OCI-LY7 (cell line): ENCODE results near the gene CLCNKB. TPM values are rescaled to one million over a fixed set of nuclear protein-coding genes. Genes with fewer than 3 reads are reported as not detected.
A peak's percentile ranks its signal among the peaks of the same experiment; 100 is the strongest.
"Not testable (repeated sequence)": the region's sequence is repeated elsewhere in the genome, so short reads cannot be mapped to it uniquely, and the experiment has no call there.

Source experiments
- BruUV-seq: library from RNA; stranded (reverse); fragments of 400-500 nt; replicated peaks from 2 replicates; lab custom pipeline; 2021; lab: Mats Ljungman, UMichigan
- CTCF ChIA-PET: fragments of 300-600 bp; sonication (Branson Sonifier 250); formaldehyde crosslinking; loops from one replicate; lab custom pipeline; 2022; ENCODE audit warnings: antibody characterized with exemption; ENCODE audit not compliant: unreplicated experiment; lab: Charles Lee
- POLR2A ChIA-PET: fragments of 300-600 bp; sonication (Branson Sonifier 250); formaldehyde crosslinking; loops from one replicate; lab custom pipeline; 2022; ENCODE audit warnings: antibody characterized with exemption; lab: Charles Lee
- DNase-seq: peaks from one replicate; pipeline ENCODE4 v3.0.0-alpha.2; 2015; ENCODE audit warnings: low spot score
- H2AFZ ChIP-seq: fragments of 200-600 bp; sonication (generic), shearing (Covaris generic); 2 replicates; pipeline ENCODE4 v1.6.1; 2014; ENCODE audit warnings: mild to moderate bottlenecking, antibody characterized with exemption, low read length, moderate library complexity
- H3K27ac ChIP-seq: fragments of 200-600 bp; sonication (generic); 2 replicates; pipeline ENCODE4 v1.5.1; 2014; ENCODE audit warnings: mixed run types, low read depth, mild to moderate bottlenecking, moderate library complexity, low read length, inconsistent platforms; ENCODE audit not compliant: poor library complexity, severe bottlenecking
- H3K36me3 ChIP-seq: fragments of 200-600 bp; sonication (generic); 2 replicates; pipeline ENCODE4 v1.6.1; 2014; ENCODE audit warnings: mild to moderate bottlenecking, antibody characterized with exemption, low read length, moderate library complexity, mixed read lengths; ENCODE audit not compliant: insufficient read depth
- H3K4me1 ChIP-seq: fragments of 200-600 bp; sonication (generic); 2 replicates; pipeline ENCODE4 v1.5.1; 2014; ENCODE audit warnings: mild to moderate bottlenecking, low read length; ENCODE audit not compliant: insufficient read depth, poor library complexity, severe bottlenecking
- H3K4me2 ChIP-seq: fragments of 200-600 bp; sonication (generic); 2 replicates; pipeline ENCODE4 v1.6.1; 2014; ENCODE audit warnings: mild to moderate bottlenecking, low read length
- H3K4me3 ChIP-seq: fragments of 200-600 bp; sonication (generic); 2 replicates; pipeline ENCODE4 v1.5.1; 2014; ENCODE audit warnings: mild to moderate bottlenecking, low read depth, low read length; ENCODE audit not compliant: poor library complexity, severe bottlenecking
- H3K79me2 ChIP-seq: fragments of 200-600 bp; sonication (generic); 2 replicates; pipeline ENCODE4 v1.6.1; 2016; ENCODE audit warnings: low read depth, mild to moderate bottlenecking, low read length, moderate library complexity, mixed read lengths; ENCODE audit not compliant: insufficient read depth
- H3K9me2 ChIP-seq: fragments of 200-600 bp; sonication (generic); 2 replicates; pipeline ENCODE4 v1.6.1; 2016; ENCODE audit warnings: mild to moderate bottlenecking, low read length, mixed read lengths; ENCODE audit not compliant: insufficient read depth
- H3K9me3 ChIP-seq: fragments of 200-600 bp; sonication (generic); 2 replicates; pipeline ENCODE4 v1.6.1; 2014; ENCODE audit warnings: mild to moderate bottlenecking, mixed run types, low read length, mixed read lengths
- H4K20me1 ChIP-seq: fragments of 200-600 bp; sonication (generic); 2 replicates; pipeline ENCODE4 v1.6.1; 2014; ENCODE audit warnings: mild to moderate bottlenecking, antibody characterized with exemption, low read length, moderate library complexity, mixed read lengths; ENCODE audit not compliant: insufficient read depth
- EZH2phosphoT487 ChIP-seq: fragments of 200-600 bp; sonication (generic); IDR thresholded peaks from 2 replicates; pipeline ENCODE4 v1.6.1; 2018; ENCODE audit warnings: low read depth, borderline replicate concordance, mild to moderate bottlenecking, mixed run types, antibody characterized with exemption, low read length, moderate library complexity, mixed read lengths
- intact Hi-C: fragments of 100-400 bp; cut with micrococcal nuclease; formaldehyde crosslinking; loops from one replicate; pipeline ENCODE4 v1.10.0; 2022; ENCODE audit not compliant: unreplicated experiment
- total RNA-seq, 2 experiments: library from RNA; depleted of rRNA in 1 of 2; stranded (reverse); fragments of >200 nt in 1 of 2; shearing (Covaris generic) in 1 of 2; gene quantifications; 2 replicates each; pipeline ENCODE4 v1.2.3, GENCODE V29; 2014 to 2022
- TF ChIP-seq, protein P1 (sequence below): fragments of 200-600 bp; sonication (generic); conservative IDR thresholded peaks from 2 replicates; pipeline ENCODE4 v1.5.1; 2014; ENCODE audit warnings: mild to moderate bottlenecking, antibody characterized with exemption, low read length, moderate library complexity, mixed read lengths

Gene CLCNKB
- total RNA-seq, 2 experiments from 2014 or later = not detected

DNA sequence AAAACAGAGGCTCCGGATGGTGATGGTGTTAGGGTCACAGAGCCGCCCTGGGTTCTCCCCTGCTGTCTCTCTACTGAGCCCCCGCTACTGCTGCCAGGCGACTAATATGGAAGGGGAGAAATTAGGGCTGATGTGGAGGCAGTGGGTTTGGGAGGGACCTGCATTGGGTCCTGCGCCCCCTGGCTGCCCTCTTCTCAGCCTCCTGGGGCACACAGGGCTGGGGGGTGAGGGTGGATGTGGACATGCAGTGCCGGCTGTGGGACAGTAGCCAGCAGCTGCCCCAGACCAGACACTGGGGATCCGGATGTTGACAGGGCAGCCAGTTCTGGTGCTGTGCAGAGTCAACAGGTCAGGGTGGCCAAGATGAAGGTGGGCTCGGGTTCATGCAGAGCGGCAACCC is 1.5 kb upstream of the CLCNKB start:
- POLR2A ChIA-PET = interaction anchor here (0.5 kb wide), 1 partner anchor 217 kb away, joined by 3 read pairs; no protein-coding TSS in a partner anchor
- H3K27ac ChIP-seq = no peak overlapping the region
- no peaks in the 10 kb centered on the region for H3K4me1 ChIP-seq
- intact Hi-C loops = loop anchor here (2.0 kb wide), 1 partner anchor 21 kb away; no protein-coding TSS in a partner anchor
- BruUV-seq = no TSS peak
- no peak overlapping the region for H3K4me2 ChIP-seq
- H4K20me1 ChIP-seq = no peaks in the 10 kb centered on the region
- no peaks in the 10 kb centered on the region for H3K9me3 ChIP-seq
- H3K9me2 ChIP-seq = no peaks in the 10 kb centered on the region
- no peaks in the 10 kb centered on the region for H3K36me3 ChIP-seq
- no peaks in the 10 kb centered on the region for H3K79me2 ChIP-seq
- H3K4me3 ChIP-seq = no peak overlapping the region
- TF ChIP-seq, protein P1, sequence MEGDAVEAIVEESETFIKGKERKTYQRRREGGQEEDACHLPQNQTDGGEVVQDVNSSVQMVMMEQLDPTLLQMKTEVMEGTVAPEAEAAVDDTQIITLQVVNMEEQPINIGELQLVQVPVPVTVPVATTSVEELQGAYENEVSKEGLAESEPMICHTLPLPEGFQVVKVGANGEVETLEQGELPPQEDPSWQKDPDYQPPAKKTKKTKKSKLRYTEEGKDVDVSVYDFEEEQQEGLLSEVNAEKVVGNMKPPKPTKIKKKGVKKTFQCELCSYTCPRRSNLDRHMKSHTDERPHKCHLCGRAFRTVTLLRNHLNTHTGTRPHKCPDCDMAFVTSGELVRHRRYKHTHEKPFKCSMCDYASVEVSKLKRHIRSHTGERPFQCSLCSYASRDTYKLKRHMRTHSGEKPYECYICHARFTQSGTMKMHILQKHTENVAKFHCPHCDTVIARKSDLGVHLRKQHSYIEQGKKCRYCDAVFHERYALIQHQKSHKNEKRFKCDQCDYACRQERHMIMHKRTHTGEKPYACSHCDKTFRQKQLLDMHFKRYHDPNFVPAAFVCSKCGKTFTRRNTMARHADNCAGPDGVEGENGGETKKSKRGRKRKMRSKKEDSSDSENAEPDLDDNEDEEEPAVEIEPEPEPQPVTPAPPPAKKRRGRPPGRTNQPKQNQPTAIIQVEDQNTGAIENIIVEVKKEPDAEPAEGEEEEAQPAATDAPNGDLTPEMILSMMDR = peak; percentile 55
- no peak for TF ChIP-seq EZH2phosphoT487
- H2AFZ ChIP-seq = no peak overlapping the region
- CTCF ChIA-PET = no interaction called here
- peak; percentile 15 for DNase-seq

DNA sequence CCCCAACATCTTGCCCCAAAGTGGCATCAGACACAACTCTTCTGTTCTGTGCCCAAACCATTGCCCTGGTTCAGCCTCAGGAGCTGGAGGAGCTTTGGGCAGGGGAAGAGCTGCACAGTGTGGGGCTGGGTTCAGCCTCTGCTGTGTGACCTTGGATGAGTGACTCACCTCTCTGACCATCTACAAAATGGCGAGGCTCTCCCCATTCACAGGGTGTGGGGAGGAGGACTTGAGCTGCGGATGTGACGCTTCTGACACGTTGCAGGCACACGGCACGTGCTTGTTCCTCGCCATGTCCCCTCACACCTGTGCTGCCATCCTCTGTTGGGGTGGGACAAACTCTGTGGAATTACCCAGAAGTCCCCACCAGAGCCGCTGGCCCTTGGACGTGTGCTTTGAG is 928 bp upstream of the CLCNKB start:
- H3K4me2 ChIP-seq, H2AFZ ChIP-seq, H3K36me3 ChIP-seq, H3K4me3 ChIP-seq, H3K9me3 ChIP-seq, POLR2A ChIA-PET, DNase-seq, H3K27ac ChIP-seq, CTCF ChIA-PET, H3K9me2 ChIP-seq, H3K79me2 ChIP-seq, H4K20me1 ChIP-seq, BruUV-seq, H3K4me1 ChIP-seq: not testable (repeated sequence)
- intact Hi-C loops = loop anchor here (2.0 kb wide), 1 partner anchor 22 kb away; no protein-coding TSS in a partner anchor

DNA sequence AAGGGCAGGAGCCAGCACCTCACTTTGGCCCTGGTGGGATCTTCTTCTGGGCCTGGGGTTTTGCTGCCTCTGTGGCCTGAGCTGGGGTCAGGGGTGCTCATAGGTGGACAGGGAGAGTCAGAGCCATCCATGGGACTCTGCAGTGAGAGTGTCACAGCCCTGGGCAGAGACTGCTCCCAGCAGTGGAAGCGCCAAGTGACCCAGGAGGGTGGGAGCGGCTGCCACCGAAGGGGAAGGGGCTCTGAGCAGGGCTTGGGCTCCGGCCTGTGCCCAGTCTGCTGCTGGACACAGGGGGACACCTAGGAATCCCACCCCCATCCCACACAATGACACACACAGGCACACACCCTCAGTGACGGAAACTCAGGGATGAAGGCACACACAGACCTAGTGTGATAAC is 368 bp downstream of the CLCNKB start:
- TF ChIP-seq, protein P1 = no peak
- no peak for TF ChIP-seq EZH2phosphoT487
- Histone ChIP-seq H3K27ac (no peak overlapping the region), H4K20me1 (no peaks in the 10 kb centered on the region), H3K4me2 (no peak overlapping the region), H3K4me1 (peaks cover 6% of the 10 kb centered on the region), H2AFZ (no peak overlapping the region), H3K4me3 (no peak overlapping the region), H3K9me3 (no peaks in the 10 kb centered on the region), H3K36me3 (no peaks in the 10 kb centered on the region), H3K79me2 (no peaks in the 10 kb centered on the region), H3K9me2 (no peaks in the 10 kb centered on the region)
- no TSS peak for BruUV-seq
- DNase-seq = no peak
- ChIA-PET POLR2A (no interaction called here), CTCF (no interaction called here)
- intact Hi-C loops = loop anchor here (2.0 kb wide), 1 partner anchor 23 kb away; no protein-coding TSS in a partner anchor
